NCI-H1417 (cell line): ENCODE results near the gene CES4A.
"Not testable (repeated sequence)": the region's sequence is repeated elsewhere in the genome, so short reads cannot be mapped to it uniquely, and the experiment has no call there.

Experiments used
- DNase-seq, 3 experiments: peaks; one replicate each; lab custom pipeline; 2025; lab: John Stamatoyannopoulos, UW

CES4A gene

GRCh38 chr16:66988197-66988788, at the start of gene CES4A:
TSS of gene CES4A (plus strand) at chr16:66988589. CDS start at chr16:66988773, 184 bp downstream.
- DNase-seq: no peak

- no peak for DNase-seq
These were observed 49.0 kb upstream of the CES4A start for GRCh38 chr16:66939366-66939765.

- DNase-seq: no peak
These were observed 48.2 kb upstream of the CES4A start for GRCh38 chr16:66940236-66940635.

- no peak for DNase-seq
These were observed 45.4 kb upstream of the CES4A start for GRCh38 chr16:66942981-66943380.

GRCh38 chr16:66943426-66944053, 44.8 kb upstream of the CES4A start:
- DNase-seq: no peak

- DNase-seq: no peak
These were observed 44.3 kb upstream of the CES4A start for GRCh38 chr16:66944054-66944441.

GRCh38 chr16:66944971-66945370, 43.4 kb upstream of the CES4A start:
- not testable (repeated sequence) for DNase-seq

- DNase-seq: no peak
These were observed 42.5 kb upstream of the CES4A start for GRCh38 chr16:66945939-66946338.

GRCh38 chr16:66946541-66946940, 41.8 kb upstream of the CES4A start:
- DNase-seq: no peak

GRCh38 chr16:66946974-66947301, 41.5 kb upstream of the CES4A start:
- no peak for DNase-seq

GRCh38 chr16:66947302-66948065, 40.9 kb upstream of the CES4A start:
- DNase-seq: peak; percentile 64 to 87 (median 75)

GRCh38 chr16:66948134-66948836, 40.1 kb upstream of the CES4A start:
- peak in 2 of 3 experiments; percentile 30 to 33 for DNase-seq

- no peak for DNase-seq
These were observed 39.6 kb upstream of the CES4A start for GRCh38 chr16:66948837-66949225.

GRCh38 chr16:66949472-66949871, 38.9 kb upstream of the CES4A start:
- no peak for DNase-seq

GRCh38 chr16:66950437-66950836, 38.0 kb upstream of the CES4A start:
- DNase-seq: no peak

- no peak for DNase-seq
These were observed 37.2 kb upstream of the CES4A start for GRCh38 chr16:66950971-66951790.

GRCh38 chr16:66952430-66953110, 35.8 kb upstream of the CES4A start:
- no peak for DNase-seq

- DNase-seq: no peak
These were observed 34.8 kb upstream of the CES4A start for GRCh38 chr16:66953462-66954096.

- peak; percentile 49 to 83 (median 54) for DNase-seq
These were observed 34.2 kb upstream of the CES4A start for GRCh38 chr16:66954097-66954659.
